Subcutaneous adipose tissue (tissue), 4 donors: Measurements from ENCODE around the gene PTPN21. TPM values are rescaled to one million over a fixed set of nuclear protein-coding genes. Genes with fewer than 3 reads are reported as not detected.

ENCODE experiments used
- total RNA-seq, 4 donors: library from RNA; depleted of rRNA; stranded (reverse); fragments of >200 nt; gene quantifications; one replicate each; pipeline ENCODE4 v1.1.0, GENCODE V29; 2016
- TF ChIP-seq, protein P1 (sequence below): fragments of 450-650 bp; IDR thresholded peaks from one replicate; pipeline ENCODE4 v1.5.1; 2016; ENCODE audit warnings: low read depth, mild to moderate bottlenecking, control low read depth, antibody characterized with exemption, moderate library complexity

PTPN21 gene
- total RNA-seq, 4 donors from 2014 or later: 12.6 to 24.3 (median 20.7) TPM

DNA sequence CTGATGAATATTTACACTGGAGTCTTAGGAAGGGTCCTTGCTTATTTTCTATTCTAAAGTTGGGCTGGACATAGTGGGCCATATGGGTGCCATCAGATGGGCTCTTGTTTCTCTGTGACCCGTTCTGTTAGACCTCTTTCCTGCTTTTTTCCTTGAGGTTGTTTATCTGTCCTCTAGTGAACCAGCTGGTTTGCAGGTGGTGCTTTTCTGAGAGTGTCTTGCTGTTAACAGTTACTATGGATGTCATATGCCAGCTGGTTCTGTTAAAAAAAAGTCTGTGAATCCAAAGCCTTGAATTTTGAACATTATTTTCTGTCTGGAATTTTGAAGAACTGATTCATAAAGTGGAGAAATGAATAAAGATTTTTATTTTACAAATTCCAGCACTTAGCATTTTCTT is 37.2 kb upstream of the PTPN21 start:
- TF ChIP-seq, protein P1, sequence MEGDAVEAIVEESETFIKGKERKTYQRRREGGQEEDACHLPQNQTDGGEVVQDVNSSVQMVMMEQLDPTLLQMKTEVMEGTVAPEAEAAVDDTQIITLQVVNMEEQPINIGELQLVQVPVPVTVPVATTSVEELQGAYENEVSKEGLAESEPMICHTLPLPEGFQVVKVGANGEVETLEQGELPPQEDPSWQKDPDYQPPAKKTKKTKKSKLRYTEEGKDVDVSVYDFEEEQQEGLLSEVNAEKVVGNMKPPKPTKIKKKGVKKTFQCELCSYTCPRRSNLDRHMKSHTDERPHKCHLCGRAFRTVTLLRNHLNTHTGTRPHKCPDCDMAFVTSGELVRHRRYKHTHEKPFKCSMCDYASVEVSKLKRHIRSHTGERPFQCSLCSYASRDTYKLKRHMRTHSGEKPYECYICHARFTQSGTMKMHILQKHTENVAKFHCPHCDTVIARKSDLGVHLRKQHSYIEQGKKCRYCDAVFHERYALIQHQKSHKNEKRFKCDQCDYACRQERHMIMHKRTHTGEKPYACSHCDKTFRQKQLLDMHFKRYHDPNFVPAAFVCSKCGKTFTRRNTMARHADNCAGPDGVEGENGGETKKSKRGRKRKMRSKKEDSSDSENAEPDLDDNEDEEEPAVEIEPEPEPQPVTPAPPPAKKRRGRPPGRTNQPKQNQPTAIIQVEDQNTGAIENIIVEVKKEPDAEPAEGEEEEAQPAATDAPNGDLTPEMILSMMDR: no peak

DNA sequence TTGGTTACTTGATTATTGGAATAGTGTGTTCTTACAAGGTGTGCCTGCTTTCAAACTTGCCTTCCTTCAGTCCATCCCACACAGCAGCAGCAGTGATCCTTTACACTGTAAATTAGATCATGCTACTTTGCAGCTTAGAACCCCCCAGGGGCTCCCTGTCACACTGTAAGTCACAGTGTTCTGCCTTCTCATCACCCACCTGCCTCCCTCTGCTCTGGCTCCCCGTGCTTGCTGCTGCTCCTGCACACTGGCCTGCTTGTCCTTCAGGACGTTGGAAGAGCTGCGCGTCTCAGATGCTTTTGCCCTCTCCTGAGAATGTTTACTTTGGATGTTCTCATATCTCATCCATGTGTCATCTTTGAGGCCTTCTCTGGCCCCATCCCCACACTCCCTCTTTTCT is 35.4 kb upstream of the PTPN21 start:
- TF ChIP-seq, protein P1: no peak

DNA sequence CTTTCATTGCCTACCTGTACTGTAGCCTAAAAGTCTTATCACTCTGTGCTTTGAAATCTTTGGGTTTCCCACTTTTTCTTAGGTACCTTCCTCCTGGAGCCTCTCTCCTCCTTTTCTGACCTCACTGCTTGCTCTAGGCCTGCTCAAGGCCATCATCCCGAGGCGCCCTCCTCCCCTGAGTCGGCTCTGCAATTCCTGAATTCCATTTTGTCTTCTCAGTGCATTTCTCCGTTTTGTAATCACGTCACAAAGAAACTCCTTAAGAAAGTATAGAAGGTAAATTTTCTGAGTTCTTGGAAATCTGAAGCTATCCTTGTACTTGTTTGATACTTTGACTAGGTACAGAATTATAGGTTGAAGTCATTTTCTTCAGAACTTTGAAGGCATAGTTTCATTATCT is 33.3 kb upstream of the PTPN21 start:
- TF ChIP-seq, protein P1: no peak

DNA sequence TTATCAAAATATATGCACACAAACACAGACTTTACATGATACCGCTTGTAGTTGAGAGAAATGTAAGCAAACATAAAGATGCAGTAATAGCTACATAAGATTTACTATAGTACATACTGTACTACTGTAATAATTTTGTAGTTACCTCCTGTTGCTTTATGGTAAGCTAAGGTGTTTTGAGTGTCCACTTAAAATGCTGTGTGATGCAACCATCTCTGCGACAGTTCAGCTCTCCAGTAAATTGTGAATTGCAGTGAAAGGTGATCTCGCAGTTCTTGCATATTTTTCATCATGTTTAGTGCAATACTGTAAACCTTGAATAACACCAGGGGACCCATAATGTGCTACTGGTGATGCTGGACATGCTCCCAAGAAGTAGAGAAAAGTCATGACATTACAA is 29.6 kb upstream of the PTPN21 start:
- TF ChIP-seq, protein P1: no peak

DNA sequence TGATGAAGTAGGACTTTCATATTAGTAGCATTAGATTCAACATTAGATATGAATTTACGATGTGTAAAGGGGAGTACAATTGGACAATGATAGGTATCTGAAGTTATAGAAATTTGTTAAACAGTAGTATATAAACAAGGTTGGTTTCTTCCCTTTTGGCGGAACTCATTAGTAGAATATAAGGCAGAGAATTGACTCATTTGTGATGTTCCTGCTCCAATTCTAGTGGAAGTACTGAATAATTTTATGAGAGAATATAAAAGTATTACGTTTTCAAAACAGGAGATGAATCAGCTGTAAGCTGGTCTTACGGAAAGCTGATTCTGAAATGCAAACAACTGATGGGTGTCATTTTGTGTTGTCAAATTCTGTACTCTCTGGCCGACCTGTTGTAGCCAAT is 21.4 kb upstream of the PTPN21 start:
- TF ChIP-seq, protein P1: no peak

DNA sequence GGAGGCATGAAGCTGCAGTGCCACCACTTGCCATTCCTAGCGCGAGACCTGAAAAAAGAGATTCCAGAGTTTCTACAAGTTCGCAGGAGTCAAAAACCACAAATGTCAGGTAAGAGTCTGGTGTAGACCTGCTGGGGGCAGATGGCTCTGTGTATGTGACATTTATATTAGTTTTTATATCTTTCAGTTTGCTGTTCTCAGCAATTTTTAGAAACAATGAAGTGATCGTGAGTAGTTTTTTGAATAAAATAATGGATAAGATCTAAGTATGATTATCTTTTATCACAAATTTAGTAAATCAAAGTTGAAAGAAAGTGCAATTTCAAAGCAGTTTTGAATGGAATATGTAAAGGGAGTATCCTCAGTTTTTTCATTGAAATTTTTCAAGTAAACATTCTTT is 17.3 kb upstream of the PTPN21 start:
- TF ChIP-seq, protein P1: no peak

DNA sequence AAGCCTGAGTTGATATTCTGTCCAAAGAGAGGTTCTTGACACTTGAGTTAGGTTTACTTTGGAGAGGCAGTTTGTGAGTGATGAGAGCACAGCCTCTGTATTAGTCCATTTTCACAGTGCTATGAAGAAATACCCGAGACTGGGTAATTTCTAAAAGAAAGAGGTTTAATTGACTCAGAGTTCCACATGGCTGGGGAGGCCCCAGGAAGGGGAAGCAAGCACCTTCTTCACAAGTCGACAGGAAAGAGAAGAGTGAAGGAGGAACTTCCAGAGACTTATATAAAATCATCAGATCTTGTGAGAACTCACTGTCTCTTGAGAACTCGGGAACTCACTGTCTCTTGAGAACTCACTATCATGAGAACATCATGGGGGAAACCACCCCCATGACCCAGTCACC is 13.4 kb upstream of the PTPN21 start:
- TF ChIP-seq, protein P1: no peak

DNA sequence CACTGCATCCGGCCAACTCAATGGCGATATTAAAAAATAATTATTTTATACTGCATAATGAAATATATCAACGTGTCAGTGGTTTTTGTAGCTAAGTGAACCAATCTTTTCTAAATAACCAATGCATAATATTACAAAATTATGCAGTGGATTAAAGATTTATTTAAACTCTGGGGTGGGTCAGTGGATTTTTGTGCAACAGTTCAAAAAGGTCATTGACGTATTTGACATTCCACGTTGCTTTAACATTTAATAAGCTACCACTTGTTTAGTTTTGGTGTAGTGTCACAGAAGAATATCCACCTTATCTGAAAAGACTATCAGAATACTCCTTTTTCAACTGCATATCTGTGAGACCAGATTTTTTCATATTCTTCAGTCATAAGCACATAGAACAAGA is 10.6 kb upstream of the PTPN21 start:
- TF ChIP-seq, protein P1: no peak
